22Rv1 (cell line): ENCODE measurements around the gene TRIO.

Experiments
- CTCF ChIP-seq: fragments of 450-650 bp; IDR thresholded peaks from 2 replicates; pipeline ENCODE4 v1.5.1; 2017; ENCODE audit warnings: mild to moderate bottlenecking
- ZFX ChIP-seq: fragments of 450-650 bp; IDR thresholded peaks from 2 replicates; pipeline ENCODE4 v1.6.1; 2017; ENCODE audit warnings: antibody characterized with exemption, borderline replicate concordance

GRCh38 chr5:14376789-14377188 is 233.6 kb downstream of the TRIO start:
- TF ChIP-seq CTCF (no peak), ZFX (no peak)
